ENCODE measurements around the gene ITPRID1.

DNA sequence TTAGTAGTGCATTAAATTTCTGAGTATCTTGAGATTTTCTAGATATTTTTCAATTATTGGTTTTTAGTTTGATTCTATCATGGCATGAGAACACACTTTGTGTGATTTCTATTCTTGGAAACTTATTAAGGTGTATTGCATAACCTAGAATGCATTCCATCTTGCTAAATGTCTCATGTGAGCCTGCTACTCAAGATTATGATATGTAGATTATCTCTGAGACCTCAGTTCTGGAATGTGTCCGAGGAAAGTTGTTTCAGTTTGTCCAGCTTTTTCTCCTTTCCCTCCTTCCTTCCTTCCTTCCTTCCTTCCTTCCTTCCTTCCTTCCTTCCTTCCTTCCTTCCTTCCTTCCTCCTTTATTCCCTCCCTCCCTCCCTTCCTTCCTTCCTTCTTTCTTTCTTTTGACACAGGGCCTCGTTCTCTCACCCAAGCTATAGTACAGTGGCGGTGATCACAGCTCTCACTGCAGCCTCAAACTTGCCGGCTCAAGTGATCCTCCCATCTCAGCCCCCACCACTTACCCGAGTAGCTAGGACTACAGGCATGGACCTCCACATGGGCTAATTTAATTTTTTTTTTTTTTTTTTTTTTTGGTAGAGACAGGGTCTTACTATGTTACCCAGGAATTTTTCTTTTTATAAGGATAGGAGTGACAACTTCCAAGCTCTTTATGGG lies 7.6 kb downstream of the ITPRID1 start:
- TF ChIP-seq, protein P1, sequence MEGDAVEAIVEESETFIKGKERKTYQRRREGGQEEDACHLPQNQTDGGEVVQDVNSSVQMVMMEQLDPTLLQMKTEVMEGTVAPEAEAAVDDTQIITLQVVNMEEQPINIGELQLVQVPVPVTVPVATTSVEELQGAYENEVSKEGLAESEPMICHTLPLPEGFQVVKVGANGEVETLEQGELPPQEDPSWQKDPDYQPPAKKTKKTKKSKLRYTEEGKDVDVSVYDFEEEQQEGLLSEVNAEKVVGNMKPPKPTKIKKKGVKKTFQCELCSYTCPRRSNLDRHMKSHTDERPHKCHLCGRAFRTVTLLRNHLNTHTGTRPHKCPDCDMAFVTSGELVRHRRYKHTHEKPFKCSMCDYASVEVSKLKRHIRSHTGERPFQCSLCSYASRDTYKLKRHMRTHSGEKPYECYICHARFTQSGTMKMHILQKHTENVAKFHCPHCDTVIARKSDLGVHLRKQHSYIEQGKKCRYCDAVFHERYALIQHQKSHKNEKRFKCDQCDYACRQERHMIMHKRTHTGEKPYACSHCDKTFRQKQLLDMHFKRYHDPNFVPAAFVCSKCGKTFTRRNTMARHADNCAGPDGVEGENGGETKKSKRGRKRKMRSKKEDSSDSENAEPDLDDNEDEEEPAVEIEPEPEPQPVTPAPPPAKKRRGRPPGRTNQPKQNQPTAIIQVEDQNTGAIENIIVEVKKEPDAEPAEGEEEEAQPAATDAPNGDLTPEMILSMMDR (IDR thresholded peaks at IDR 0.05) = no peak
- no peak for TF ChIP-seq EZH2 (IDR thresholded peaks at IDR 0.05; ENCODE audit: borderline replicate concordance, insufficient read depth, low read depth, low read length, poor library complexity, severe bottlenecking)

All from B cell (primary cell).